K562 (cell line): Measurements from ENCODE around the gene RHO. TPM values are rescaled to one million over a fixed set of nuclear protein-coding genes. Genes with fewer than 3 reads are reported as not detected.

Experiments used
- ATAC-seq: fragments of 200-7000 bp; cut with Tn5 transposase; 3 replicates; pipeline ENCODE4 v1.9.1; 2020; ENCODE audit warnings: moderate library complexity
- BruUV-seq: library from RNA; stranded (reverse); fragments of 400-500 nt; replicated peaks from 2 replicates; lab custom pipeline; 2021; lab: Mats Ljungman, UMichigan
- CTCF ChIA-PET: fragments of 300-600 bp; formaldehyde crosslinking; extraction: SDS; loops from one replicate; lab custom pipeline; 2021; ENCODE audit warnings: low intra/inter-chr PET ratio; lab: Yijun Ruan, JAX
- POLR2A ChIA-PET: fragments of 300-600, 350-650 bp; sonication (Branson Sonifier 250); formaldehyde crosslinking; extraction: SDS; loops from one replicate; lab custom pipeline; 2021; ENCODE audit warnings: antibody characterized with exemption, inconsistent platforms; lab: Yijun Ruan, JAX
- DNase-seq, 4 experiments: peaks; one replicate each; pipeline versions ENCODE4 v3.0.0 to v3.0.0-alpha.2; 2011 to 2018; ENCODE audit warnings: low spot score in 3 of 4, mixed read lengths in 3 of 4; ENCODE audit errors: extremely low read depth in 1 of 4
- FAIRE-seq: peaks from 2 replicates; lab custom pipeline; 2011; peaks lifted over from hg19 to GRCh38; lab: Jason Lieb, UNC
- H2AFZ ChIP-seq: 2 replicates; pipeline ENCODE4 v1.6.0; 2011; ENCODE audit warnings: low read depth, low read length, control low read depth, inconsistent platforms
- H3K27ac ChIP-seq: fragments of 200-600 bp; 3 replicates; pipeline ENCODE4 v1.8.0; 2011; ENCODE audit warnings: low read depth, mild to moderate bottlenecking, control low read depth, inconsistent platforms, low read length, moderate library complexity, mixed read lengths; ENCODE audit errors: extremely low read depth
- H3K27me3 ChIP-seq, 2 experiments: fragments of 300-600 bp in 1 of 2; 2 replicates in 1 of 2; 3 replicates in 1 of 2; pipeline versions ENCODE4 v1.6.0 to v1.8.0; 2011; ENCODE audit warnings: inconsistent platforms in 2 of 2, low read length in 2 of 2, mild to moderate bottlenecking in 1 of 2, mixed read lengths in 1 of 2, moderate library complexity in 1 of 2; ENCODE audit not compliant: control insufficient read depth in 2 of 2, insufficient read depth in 2 of 2
- H3K36me3 ChIP-seq: fragments of 300-600 bp; 3 replicates; pipeline ENCODE4 v1.8.0; 2011; ENCODE audit warnings: mild to moderate bottlenecking, low read length, inconsistent platforms; ENCODE audit not compliant: control insufficient read depth, insufficient read depth
- H3K4me1 ChIP-seq, 2 experiments: fragments of 200-600 bp in 1 of 2; replicated peaks in 1 of 2; 2 replicates in 1 of 2; 3 replicates in 1 of 2; pipeline versions ENCODE4 v1.5.1 to v1.8.0; 2011; ENCODE audit warnings: inconsistent platforms in 2 of 2, low read length in 2 of 2, mild to moderate bottlenecking in 1 of 2, mixed read lengths in 1 of 2, moderate library complexity in 1 of 2; ENCODE audit not compliant: control insufficient read depth in 2 of 2, insufficient read depth in 2 of 2
- H3K4me2 ChIP-seq: 2 replicates; pipeline ENCODE4 v1.6.1; 2011; ENCODE audit warnings: low read length, control low read depth, inconsistent platforms, mixed read lengths; ENCODE audit not compliant: insufficient read depth
- H3K4me3 ChIP-seq: fragments of 200-600 bp; sonication (generic), shearing (Covaris generic); 2 replicates; pipeline ENCODE4 v1.5.1; 2016; ENCODE audit warnings: control low read depth, inconsistent platforms
- H3K79me2 ChIP-seq: fragments of 200-600 bp; 3 replicates; pipeline ENCODE4 v1.8.0; 2011; ENCODE audit warnings: low read length, inconsistent platforms; ENCODE audit not compliant: control insufficient read depth, insufficient read depth
- H3K9ac ChIP-seq, 2 experiments: 2 replicates each; pipeline versions ENCODE4 v1.6.0 to v1.6.1; 2011; ENCODE audit warnings: low read depth in 2 of 2, low read length in 2 of 2, control low read depth in 1 of 2, inconsistent platforms in 1 of 2, mild to moderate bottlenecking in 1 of 2, mixed read lengths in 1 of 2; ENCODE audit not compliant: insufficient read depth in 1 of 2
- H3K9me1 ChIP-seq: one replicate; pipeline ENCODE4 v1.6.0; 2011; ENCODE audit warnings: inconsistent platforms, mild to moderate bottlenecking, low read length, moderate library complexity; ENCODE audit not compliant: control insufficient read depth, insufficient read depth
- H3K9me3 ChIP-seq: replicated peaks from 2 replicates; pipeline ENCODE4 v1.5.1; 2011; ENCODE audit warnings: low read depth, low read length, inconsistent platforms; ENCODE audit not compliant: control insufficient read depth, insufficient read depth
- H4K20me1 ChIP-seq: replicated peaks from 2 replicates; pipeline ENCODE4 v1.6.1; 2011; ENCODE audit warnings: low read length, inconsistent platforms, mixed read lengths; ENCODE audit not compliant: control insufficient read depth, insufficient read depth
- BHLHE40 ChIP-seq: IDR thresholded peaks from 2 replicates; pipeline ENCODE4 v1.6.1; 2011; ENCODE audit warnings: low read length, improper control_type of control experiment
- CXXC5 ChIP-seq: fragments of 250-450 bp; sonication (Bioruptor Pico); IDR thresholded peaks from 2 replicates; pipeline ENCODE4 v1.8.0; 2022; ENCODE audit warnings: inconsistent platforms, mild to moderate bottlenecking, moderate library complexity
- MAZ ChIP-seq, 2 experiments: fragments of 450-650 bp in 1 of 2; sonication (generic) in 1 of 2; formaldehyde crosslinking; IDR thresholded peaks in 1 of 2; conservative IDR thresholded peaks in 1 of 2; 2 replicates each; pipeline versions ENCODE4 v1.4.0 to v1.5.0; 2020; ENCODE audit warnings: mild to moderate bottlenecking in 1 of 2, missing genetic modification reagents in 1 of 2
- THAP12 ChIP-seq: fragments of 250-450 bp; sonication (Bioruptor Pico); IDR thresholded peaks from 2 replicates; pipeline ENCODE4 v1.9.0; 2021; ENCODE audit warnings: mild to moderate bottlenecking, inconsistent platforms
- WGBS: fragments of 100-300 bp; shearing (Covaris generic); methylation state at CpG from one replicate; pipeline ENCODE4 v1.1.6; 2016; ENCODE audit warnings: low coverage, mixed read lengths; ENCODE audit not compliant: insufficient coverage; ENCODE audit errors: missing lambda C conversion rate; 5-methylcytosine and 5-hydroxymethylcytosine counted together
- in situ Hi-C: fragments of 300-500 bp; cut with MboI; formaldehyde crosslinking; loops from 4 replicates; pipeline ENCODE4 v1.15.0; 2018; ENCODE audit warnings: inconsistent platforms, mixed read lengths
- intact Hi-C: fragments of 100-400 bp; cut with micrococcal nuclease; formaldehyde crosslinking; loops from 2 replicates; pipeline ENCODE4 v1.14.2; 2022
- polyA plus RNA-seq, 8 experiments: library from polyadenylated mRNA; depleted of rRNA in 4 of 8; stranded (reverse) in 5 of 8; unstranded in 3 of 8; fragments of >200 nt; fragmentation: Nextera tagmentation in 2 of 8; fragmentation: Illumina TruSeq in 1 of 8; extraction: Ambion mirVana in 2 of 8; extraction: Trizol in 1 of 8; gene quantifications; 2 replicates each; pipeline versions ENCODE4 v1.2.1 to v1.2.3, GENCODE V29; 2011 to 2014; ENCODE audit warnings: inconsistent platforms in 1 of 8, missing spikeins in 1 of 8
- total RNA-seq, 7 experiments: library from RNA; depleted of rRNA in 6 of 7; stranded (reverse); fragments of >200 nt in 6 of 7; fragmentation: Illumina TruSeq in 2 of 7; extraction: Trizol in 2 of 7; gene quantifications; 2 replicates each; pipeline versions ENCODE4 v1.2.1 to v1.2.3, GENCODE V29; 2011 to 2021; ENCODE audit warnings: low replicate concordance in 1 of 7

RHO gene
- total and polyA plus RNA-seq, 9 of the 15 experiments (the other 6 are each of a cell fraction or from before 2014, with no cell fraction given), result not detected

GRCh38 chr3:129553719-129554118 is 25.3 kb downstream of the RHO start:
- H3K4me3 ChIP-seq, result no peak overlapping the region
- ATAC-seq, result peak; percentile 83
- H3K27ac ChIP-seq, result no peak overlapping the region
- TF ChIP-seq CXXC5 (CRISPR knock-in tag), result 0 out of 2 replicates have a peak, but pooled peaks have one; percentile 15
- TF ChIP-seq THAP12, result no peak
- TF ChIP-seq MAZ (CRISPR knock-in tag; conservative IDR thresholded peaks at IDR 0.05 in 1 of 2, IDR thresholded peaks at IDR 0.05 in 1 of 2), result 0 out of 4 replicates have a peak, but pooled peaks of 1 of the 2 experiments have one; percentile 39
- 0 out of 2 replicates have a peak, but pooled peaks have one; percentile 5 for TF ChIP-seq BHLHE40
- TF ChIP-seq, all 486 proteins: peak for 3
- Histone ChIP-seq H3K27me3 (no peaks in the 10 kb centered on the region), H3K4me2 (no peak overlapping the region; the same call in 1 of the 2 replicates), H3K4me1 (peaks cover 7 to 40% of the 10 kb centered on the region in 2 experiments; a peak in 4 of 5 replicates), H3K9me3 (no peaks in the 10 kb centered on the region), H3K36me3 (peaks cover 7% of the 10 kb centered on the region; the same call in 1 of the 3 replicates), H3K9ac (no peak overlapping the region), H4K20me1 (no peaks in the 10 kb centered on the region), H2AFZ (no peak overlapping the region; the same call in 1 of the 2 replicates), H3K79me2 (no peaks in the 10 kb centered on the region), H3K9me1 (no peaks in the 10 kb centered on the region)
- FAIRE-seq (no peak), DNase-seq (peak; percentile 41 to 64 (median 56))
- CTCF ChIA-PET, result no interaction called here
- WGBS, result 3% methylated on average over 14 of the region's 15 CpGs
- no TSS peak for BruUV-seq
- POLR2A ChIA-PET, result interaction anchor here (1.0 to 1.2 kb wide), 2 partner anchors 8 to 10 kb away, joined by 3 to 4 read pairs; no protein-coding TSS in a partner anchor
- intact Hi-C loops (no loop called here), in situ Hi-C loops (no loop called here)
